Activated CD4-positive, alpha-beta T cell treated with anti-CD3 and anti-CD28 coated beads, Interleukin-2, amount 10 ng/mL, durations not matched to agents 24 days and 14 days (primary cell): ENCODE results near the gene HTT. TPM values are rescaled to one million over a fixed set of nuclear protein-coding genes. Genes with fewer than 3 reads are reported as not detected.
A peak's percentile ranks its signal among the peaks of the same experiment; 100 is the strongest.

ENCODE experiments used
- DNase-seq: peaks from one replicate; pipeline ENCODE4 v3.0.0; 2022
- H3K27ac Mint-ChIP-seq: one replicate; pipeline ENCODE4 v1.8.0; 2022; ENCODE audit warnings: mild to moderate bottlenecking, mixed read lengths
- H3K27me3 Mint-ChIP-seq: one replicate; pipeline ENCODE4 v1.8.0; 2022; ENCODE audit warnings: mixed read lengths
- H3K36me3 Mint-ChIP-seq: one replicate; pipeline ENCODE4 v1.8.0; 2022; ENCODE audit warnings: low read depth, mild to moderate bottlenecking, mixed read lengths
- H3K4me1 Mint-ChIP-seq: one replicate; pipeline ENCODE4 v1.8.0; 2021; ENCODE audit warnings: mixed read lengths
- H3K4me3 Mint-ChIP-seq: one replicate; pipeline ENCODE4 v1.8.0; 2022; ENCODE audit warnings: mild to moderate bottlenecking, moderate library complexity, mixed read lengths
- H3K9me3 Mint-ChIP-seq: one replicate; pipeline ENCODE4 v1.8.0; 2021; ENCODE audit warnings: mixed read lengths
- intact Hi-C: fragments of 100-400 bp; cut with micrococcal nuclease; formaldehyde crosslinking; loops from one replicate; pipeline ENCODE4 v1.15.1; 2023
- total RNA-seq: library from RNA; stranded (reverse); gene quantifications from 2 replicates; pipeline ENCODE4 v1.2.3, GENCODE V29; 2022

HTT gene
- total RNA-seq, 1 donor from 2014 or later: 70.6 TPM

DNA sequence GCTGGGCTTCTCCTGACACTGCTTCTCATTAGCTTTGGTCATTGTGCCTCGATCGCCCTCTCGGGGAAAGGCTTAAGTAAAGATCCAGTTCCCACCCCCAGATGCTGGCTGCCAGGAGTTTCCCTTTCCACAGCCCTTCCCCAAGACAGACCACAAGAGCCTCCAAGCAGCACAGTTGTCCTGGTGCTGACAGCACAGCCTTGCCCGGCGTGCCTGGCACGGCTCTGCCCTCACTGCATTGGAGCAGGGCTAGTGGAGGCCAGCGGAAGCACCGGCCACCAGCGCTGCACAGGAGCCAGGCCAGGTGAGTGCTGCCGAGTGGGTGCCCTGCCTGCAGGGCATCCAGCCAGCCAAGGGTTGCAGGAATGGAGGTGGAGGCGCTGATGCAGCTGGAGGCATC, 164.8 kb downstream of the HTT start:
- Mint-ChIP-seq H3K27me3 (no peaks in the 10 kb centered on the region), H3K27ac (no peak overlapping the region), H3K4me1 (peaks cover 8% of the 10 kb centered on the region), H3K4me3 (no peak overlapping the region), H3K9me3 (no peaks in the 10 kb centered on the region), H3K36me3 (peaks cover 8% of the 10 kb centered on the region)
- intact Hi-C loops: no loop called here
- DNase-seq: no peak

DNA sequence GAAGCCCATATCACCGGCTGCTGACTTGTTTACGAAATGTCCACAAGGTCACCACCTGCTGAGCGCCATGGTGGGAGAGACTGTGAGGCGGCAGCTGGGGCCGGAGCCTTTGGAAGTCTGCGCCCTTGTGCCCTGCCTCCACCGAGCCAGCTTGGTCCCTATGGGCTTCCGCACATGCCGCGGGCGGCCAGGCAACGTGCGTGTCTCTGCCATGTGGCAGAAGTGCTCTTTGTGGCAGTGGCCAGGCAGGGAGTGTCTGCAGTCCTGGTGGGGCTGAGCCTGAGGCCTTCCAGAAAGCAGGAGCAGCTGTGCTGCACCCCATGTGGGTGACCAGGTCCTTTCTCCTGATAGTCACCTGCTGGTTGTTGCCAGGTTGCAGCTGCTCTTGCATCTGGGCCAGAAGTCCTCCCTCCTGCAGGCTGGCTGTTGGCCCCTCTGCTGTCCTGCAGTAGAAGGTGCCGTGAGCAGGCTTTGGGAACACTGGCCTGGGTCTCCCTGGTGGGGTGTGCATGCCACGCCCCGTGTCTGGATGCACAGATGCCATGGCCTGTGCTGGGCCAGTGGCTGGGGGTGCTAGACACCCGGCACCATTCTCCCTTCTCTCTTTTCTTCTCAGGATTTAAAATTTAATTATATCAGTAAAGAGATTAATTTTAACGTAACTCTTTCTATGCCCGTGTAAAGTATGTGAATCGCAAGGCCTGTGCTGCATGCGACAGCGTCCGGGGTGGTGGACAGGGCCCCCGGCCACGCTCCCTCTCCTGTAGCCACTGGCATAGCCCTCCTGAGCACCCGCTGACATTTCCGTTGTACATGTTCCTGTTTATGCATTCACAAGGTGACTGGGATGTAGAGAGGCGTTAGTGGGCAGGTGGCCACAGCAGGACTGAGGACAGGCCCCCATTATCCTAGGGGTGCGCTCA, 165.8 kb downstream of the HTT start:
- no peak overlapping the region for H3K4me3 Mint-ChIP-seq

DNA sequence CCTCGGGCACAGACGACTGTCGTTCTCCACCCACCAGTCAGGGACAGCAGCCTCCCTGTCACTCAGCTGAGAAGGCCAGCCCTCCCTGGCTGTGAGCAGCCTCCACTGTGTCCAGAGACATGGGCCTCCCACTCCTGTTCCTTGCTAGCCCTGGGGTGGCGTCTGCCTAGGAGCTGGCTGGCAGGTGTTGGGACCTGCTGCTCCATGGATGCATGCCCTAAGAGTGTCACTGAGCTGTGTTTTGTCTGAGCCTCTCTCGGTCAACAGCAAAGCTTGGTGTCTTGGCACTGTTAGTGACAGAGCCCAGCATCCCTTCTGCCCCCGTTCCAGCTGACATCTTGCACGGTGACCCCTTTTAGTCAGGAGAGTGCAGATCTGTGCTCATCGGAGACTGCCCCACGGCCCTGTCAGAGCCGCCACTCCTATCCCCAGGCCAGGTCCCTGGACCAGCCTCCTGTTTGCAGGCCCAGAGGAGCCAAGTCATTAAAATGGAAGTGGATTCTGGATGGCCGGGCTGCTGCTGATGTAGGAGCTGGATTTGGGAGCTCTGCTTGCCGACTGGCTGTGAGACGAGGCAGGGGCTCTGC, 166.5 kb downstream of the HTT start:
- intact Hi-C loops: no loop called here
- Mint-ChIP-seq H3K27ac (no peak overlapping the region), H3K27me3 (no peaks in the 10 kb centered on the region), H3K36me3 (peaks cover 5% of the 10 kb centered on the region), H3K9me3 (no peaks in the 10 kb centered on the region), H3K4me3 (no peak overlapping the region), H3K4me1 (peaks cover 8% of the 10 kb centered on the region)
- DNase-seq: no peak

More for the DNA sequence above, 165.8 kb downstream of the HTT start:
- Mint-ChIP-seq H3K36me3 (peaks cover 7% of the 10 kb centered on the region), H3K27me3 (no peaks in the 10 kb centered on the region), H3K4me1 (peaks cover 8% of the 10 kb centered on the region), H3K9me3 (no peaks in the 10 kb centered on the region), H3K27ac (no peak overlapping the region)
- no peak for DNase-seq
- intact Hi-C loops: no loop called here

DNA sequence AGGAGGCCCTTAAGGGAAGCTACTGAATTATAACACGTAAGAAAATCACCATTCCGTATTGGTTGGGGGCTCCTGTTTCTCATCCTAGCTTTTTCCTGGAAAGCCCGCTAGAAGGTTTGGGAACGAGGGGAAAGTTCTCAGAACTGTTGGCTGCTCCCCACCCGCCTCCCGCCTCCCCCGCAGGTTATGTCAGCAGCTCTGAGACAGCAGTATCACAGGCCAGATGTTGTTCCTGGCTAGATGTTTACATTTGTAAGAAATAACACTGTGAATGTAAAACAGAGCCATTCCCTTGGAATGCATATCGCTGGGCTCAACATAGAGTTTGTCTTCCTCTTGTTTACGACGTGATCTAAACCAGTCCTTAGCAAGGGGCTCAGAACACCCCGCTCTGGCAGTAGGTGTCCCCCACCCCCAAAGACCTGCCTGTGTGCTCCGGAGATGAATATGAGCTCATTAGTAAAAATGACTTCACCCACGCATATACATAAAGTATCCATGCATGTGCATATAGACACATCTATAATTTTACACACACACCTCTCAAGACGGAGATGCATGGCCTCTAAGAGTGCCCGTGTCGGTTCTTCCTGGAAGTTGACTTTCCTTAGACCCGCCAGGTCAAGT, 167.5 kb downstream of the HTT start:
- intact Hi-C loops: no loop called here
- Mint-ChIP-seq H3K27me3 (no peaks in the 10 kb centered on the region), H3K4me3 (no peak overlapping the region), H3K9me3 (no peaks in the 10 kb centered on the region), H3K36me3 (peaks cover 3% of the 10 kb centered on the region), H3K4me1 (peaks cover 8% of the 10 kb centered on the region), H3K27ac (peak overlapping the region; percentile 25)
- DNase-seq: no peak

DNA sequence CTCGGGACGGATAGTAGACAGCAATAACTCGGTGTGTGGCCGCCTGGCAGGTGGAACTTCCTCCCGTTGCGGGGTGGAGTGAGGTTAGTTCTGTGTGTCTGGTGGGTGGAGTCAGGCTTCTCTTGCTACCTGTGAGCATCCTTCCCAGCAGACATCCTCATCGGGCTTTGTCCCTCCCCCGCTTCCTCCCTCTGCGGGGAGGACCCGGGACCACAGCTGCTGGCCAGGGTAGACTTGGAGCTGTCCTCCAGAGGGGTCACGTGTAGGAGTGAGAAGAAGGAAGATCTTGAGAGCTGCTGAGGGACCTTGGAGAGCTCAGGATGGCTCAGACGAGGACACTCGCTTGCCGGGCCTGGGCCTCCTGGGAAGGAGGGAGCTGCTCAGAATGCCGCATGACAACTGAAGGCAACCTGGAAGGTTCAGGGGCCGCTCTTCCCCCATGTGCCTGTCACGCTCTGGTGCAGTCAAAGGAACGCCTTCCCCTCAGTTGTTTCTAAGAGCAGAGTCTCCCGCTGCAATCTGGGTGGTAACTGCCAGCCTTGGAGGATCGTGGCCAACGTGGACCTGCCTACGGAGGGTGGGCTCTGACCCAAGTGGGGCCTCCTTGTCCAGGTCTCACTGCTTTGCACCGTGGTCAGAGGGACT, 168.8 kb downstream of the HTT start:
- intact Hi-C loops: no loop called here

DNA sequence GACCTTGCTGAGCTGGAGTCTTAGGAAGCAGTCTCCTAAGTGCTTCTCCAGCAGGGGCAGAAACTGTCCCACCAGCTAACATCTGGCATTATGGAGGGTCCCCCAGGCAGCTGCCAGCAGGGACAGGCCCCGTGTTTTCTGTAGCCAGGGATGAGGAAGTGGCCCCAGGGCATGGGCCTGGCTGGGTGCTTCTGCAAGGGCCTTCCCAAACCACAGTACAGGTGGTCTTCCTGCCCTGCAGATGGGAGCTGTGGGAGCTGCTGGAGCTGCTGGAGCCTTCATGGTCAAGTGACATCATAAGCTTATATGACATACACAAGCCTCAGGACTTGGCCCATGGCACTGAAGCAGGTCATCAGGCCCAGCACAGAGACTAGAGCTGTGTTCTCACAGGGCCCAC, 169.5 kb downstream of the HTT start:
- H3K9me3 Mint-ChIP-seq: no peaks in the 10 kb centered on the region
- intact Hi-C loops: no loop called here
- no peak overlapping the region for H3K27ac Mint-ChIP-seq
- H3K36me3 Mint-ChIP-seq: peaks cover 2% of the 10 kb centered on the region
- H3K27me3 Mint-ChIP-seq: no peaks in the 10 kb centered on the region
- no peak for DNase-seq
- H3K4me1 Mint-ChIP-seq: peaks cover 8% of the 10 kb centered on the region
- no peak overlapping the region for H3K4me3 Mint-ChIP-seq

More for the DNA sequence above, 168.8 kb downstream of the HTT start:
- H3K27me3 Mint-ChIP-seq: no peaks in the 10 kb centered on the region
- H3K9me3 Mint-ChIP-seq: no peaks in the 10 kb centered on the region
- peaks cover 3% of the 10 kb centered on the region for H3K36me3 Mint-ChIP-seq
- peak overlapping the region; percentile 21 for H3K27ac Mint-ChIP-seq
- DNase-seq: peak; percentile 73
- H3K4me1 Mint-ChIP-seq: peaks cover 8% of the 10 kb centered on the region
- H3K4me3 Mint-ChIP-seq: no peak overlapping the region

DNA sequence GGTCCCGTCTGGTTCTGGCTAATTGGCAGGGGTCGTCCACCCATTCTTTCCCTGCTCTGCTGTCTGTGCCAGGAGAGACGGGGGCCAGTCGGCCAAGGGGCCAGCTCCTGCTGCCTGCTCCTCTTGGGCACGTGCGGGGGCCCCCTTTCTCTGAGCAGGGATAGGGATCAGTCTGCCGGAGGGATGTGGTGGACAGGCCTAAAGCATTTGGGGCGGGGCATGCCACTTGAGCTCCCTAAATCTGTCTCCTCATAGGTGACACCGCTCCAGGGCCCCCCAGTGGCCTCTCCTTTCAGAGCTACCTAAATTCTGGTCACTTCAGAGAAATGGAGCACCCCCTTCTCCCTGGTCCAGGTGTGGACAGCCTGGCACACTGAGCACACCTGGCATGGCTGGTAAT, 170.3 kb downstream of the HTT start:
- Mint-ChIP-seq H3K36me3 (no peaks in the 10 kb centered on the region), H3K27me3 (no peaks in the 10 kb centered on the region), H3K4me1 (peaks cover 8% of the 10 kb centered on the region), H3K9me3 (no peaks in the 10 kb centered on the region), H3K27ac (no peak overlapping the region), H3K4me3 (no peak overlapping the region)
- no peak for DNase-seq
- intact Hi-C loops: no loop called here

DNA sequence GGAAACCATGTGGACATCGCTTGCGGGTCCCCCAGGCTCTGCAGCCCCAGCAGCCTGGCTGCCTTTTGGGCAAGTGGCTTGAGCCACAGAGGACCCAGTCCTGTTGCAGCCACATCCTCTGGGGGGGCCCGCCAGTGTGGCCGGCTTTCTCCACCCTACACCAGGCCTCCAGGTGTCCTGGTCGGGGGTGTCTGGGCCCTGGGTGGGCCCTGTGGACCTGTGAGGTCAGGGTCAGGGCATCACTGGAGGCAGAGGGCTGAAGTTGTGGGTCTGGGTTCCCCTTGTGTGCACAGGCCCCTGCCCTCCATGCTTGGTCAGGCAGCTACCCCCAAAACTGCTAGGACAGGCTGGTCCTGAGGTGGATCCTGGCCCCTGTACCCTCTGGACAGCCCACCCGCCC, 171.2 kb downstream of the HTT start:
- intact Hi-C loops: no loop called here

DNA sequence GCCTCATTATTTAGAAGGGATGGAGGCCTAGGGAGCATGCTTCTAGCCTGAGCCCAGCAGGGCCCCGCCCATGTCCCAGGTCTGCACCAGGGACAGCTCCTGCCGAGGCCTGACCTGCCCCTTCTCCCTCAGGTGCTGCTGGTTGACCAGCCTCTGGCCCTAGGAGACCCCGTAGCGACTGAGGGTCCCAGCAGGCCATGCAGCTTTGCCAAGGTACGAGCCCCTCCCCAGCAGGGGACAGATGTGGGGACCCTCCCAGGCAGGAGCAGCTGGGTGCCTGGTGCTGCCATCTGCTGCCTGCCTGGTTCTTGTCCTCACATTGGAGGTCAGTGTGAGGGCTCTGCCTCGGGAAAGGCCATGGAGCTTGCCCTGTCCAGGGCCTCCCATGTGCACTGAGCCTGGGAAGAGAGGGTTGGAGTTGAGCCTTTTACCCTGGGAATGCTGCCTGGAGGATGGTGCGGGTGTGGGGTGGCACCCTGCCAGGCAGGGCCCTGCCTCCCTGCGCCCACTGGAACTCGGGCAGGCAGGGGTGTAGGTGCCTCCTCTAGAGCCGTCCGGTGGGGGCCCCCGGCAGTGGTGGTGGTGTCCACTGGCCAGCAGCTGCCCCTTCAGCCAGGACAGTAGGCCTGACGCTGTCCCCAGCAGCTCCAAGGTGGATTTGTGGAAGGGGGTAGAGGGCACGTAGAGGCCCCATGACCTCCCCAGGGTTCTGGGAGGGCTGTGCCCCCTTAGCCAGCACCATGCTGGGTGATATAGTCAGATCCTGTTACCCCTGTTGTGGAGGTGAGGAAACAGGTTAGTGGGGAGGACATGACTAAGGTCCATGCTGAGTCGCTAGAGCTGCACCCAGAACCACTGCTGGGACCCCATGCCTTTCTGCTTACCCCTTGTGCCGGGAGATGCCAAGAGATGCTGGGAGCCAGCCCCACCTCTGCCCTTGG, 172.2 kb downstream of the HTT start:
- H3K9me3 Mint-ChIP-seq: no peaks in the 10 kb centered on the region
- no peak for DNase-seq
- no peaks in the 10 kb centered on the region for H3K27me3 Mint-ChIP-seq
- no peak overlapping the region for H3K4me3 Mint-ChIP-seq
- H3K27ac Mint-ChIP-seq: no peak overlapping the region
- H3K4me1 Mint-ChIP-seq: peaks cover 10% of the 10 kb centered on the region
- no peaks in the 10 kb centered on the region for H3K36me3 Mint-ChIP-seq
- intact Hi-C loops: no loop called here

More for the DNA sequence above, 171.2 kb downstream of the HTT start:
- Mint-ChIP-seq H3K36me3 (no peaks in the 10 kb centered on the region), H3K27me3 (no peaks in the 10 kb centered on the region), H3K4me1 (peaks cover 8% of the 10 kb centered on the region), H3K9me3 (no peaks in the 10 kb centered on the region), H3K4me3 (no peak overlapping the region), H3K27ac (no peak overlapping the region)
- no peak for DNase-seq

DNA sequence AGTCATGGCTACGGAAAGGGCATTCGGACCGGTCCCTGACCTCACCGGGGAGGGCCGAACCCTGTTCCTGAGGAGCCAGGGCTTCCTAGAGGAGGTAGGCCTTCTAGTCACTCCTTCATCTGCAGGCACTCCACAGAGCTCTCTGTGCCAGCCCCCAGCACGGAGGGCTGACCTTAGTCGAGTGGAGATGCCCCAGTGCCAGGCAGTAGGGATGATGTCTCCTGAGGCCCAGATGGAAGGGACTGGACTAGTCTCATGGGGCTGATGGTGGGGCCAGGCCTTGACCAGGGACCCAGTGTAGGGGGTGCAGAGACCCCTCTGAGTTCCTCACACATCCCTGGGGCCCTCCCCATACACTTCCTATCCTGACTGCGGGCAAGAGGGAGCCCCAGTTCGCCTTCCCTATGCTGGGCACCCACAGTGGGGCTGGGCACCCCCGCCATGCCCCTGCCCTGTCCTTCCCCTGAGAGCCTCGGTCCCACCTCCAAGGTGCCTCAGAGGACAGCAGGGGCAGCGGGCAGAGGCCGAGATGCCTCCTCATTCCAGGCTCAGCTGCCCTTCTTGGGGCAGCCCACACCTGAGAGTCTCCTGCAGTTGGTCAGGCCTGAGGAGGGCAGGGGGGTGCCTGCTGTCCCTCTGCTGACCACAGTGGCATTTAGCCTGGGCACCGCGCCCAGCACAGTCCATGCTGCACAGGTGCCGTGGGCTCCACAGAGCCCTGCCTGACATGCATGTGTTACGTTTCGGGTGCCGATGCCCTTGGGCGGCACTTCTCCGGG, 173.1 kb downstream of the HTT start:
- H3K27ac Mint-ChIP-seq: no peak overlapping the region
- H3K27me3 Mint-ChIP-seq: no peaks in the 10 kb centered on the region
- no peaks in the 10 kb centered on the region for H3K36me3 Mint-ChIP-seq
- no peaks in the 10 kb centered on the region for H3K9me3 Mint-ChIP-seq
- H3K4me3 Mint-ChIP-seq: no peak overlapping the region
- intact Hi-C loops: no loop called here
- peaks cover 7% of the 10 kb centered on the region for H3K4me1 Mint-ChIP-seq
- DNase-seq: no peak

DNA sequence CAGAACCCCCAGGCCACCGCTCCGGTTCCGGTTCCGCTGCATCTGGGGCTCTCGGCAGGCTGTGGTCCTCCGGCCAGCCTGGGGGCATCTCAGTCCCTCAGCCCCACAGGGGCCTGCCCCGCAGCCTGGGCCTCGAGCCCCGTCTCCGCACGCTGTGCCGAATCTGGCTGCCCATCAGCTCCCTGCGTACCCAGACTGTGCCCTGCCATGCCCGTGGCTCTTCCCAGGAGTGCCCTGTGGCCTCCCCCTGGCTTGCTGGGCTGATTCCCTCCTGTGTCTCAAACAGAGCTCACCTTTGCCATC, 173.6 kb downstream of the HTT start:
- Mint-ChIP-seq H3K4me1 (peaks cover 3% of the 10 kb centered on the region), H3K9me3 (no peaks in the 10 kb centered on the region), H3K27me3 (no peaks in the 10 kb centered on the region), H3K36me3 (no peaks in the 10 kb centered on the region), H3K27ac (no peak overlapping the region), H3K4me3 (no peak overlapping the region)
- no peak for DNase-seq
- intact Hi-C loops: no loop called here

DNA sequence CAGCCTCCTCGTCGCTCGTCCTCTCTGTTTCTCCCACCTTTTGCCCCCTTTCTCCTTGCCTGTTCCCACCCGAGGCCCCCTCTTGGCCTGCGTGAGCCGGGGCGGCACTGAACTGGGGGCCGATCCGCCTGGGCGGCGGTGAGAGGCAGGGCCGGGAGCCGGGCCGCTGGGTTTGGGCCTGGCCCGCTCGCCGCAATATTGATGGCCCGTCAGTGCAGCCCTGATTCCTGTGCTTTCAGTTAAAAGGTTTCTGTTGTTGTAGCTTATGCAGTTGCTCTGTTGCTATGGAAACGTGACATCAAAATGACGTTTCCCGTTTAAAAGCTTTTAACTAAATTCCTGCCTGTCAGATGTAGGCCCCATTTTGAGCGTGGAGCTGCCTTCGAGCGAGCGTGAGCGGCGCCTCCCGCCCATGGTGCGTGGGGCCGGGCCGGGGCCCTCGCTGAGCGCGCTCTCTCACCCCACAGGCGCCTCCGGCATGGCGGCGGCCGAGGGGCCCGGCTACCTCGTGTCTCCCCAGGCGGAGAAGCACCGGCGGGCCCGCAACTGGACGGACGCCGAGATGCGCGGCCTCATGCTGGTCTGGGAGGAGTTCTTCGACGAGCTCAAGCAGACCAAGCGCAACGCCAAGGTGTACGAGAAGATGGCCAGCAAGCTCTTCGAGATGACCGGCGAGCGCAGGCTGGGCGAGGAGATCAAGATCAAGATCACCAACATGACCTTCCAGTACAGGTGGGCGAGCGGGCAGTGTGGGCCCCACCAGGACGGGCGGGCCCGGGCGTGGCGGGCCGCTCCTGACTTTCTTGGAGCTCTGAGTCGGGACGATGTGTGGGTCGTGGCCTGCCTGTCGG, 174.6 kb downstream of the HTT start, which contains the start of gene MSANTD1:
MSANTD1 (plus strand) TSS at position 349 of the 851 bp plus-strand sequence; CDS start at position 413, 64 bp downstream.
- H3K36me3 Mint-ChIP-seq: no peaks in the 10 kb centered on the region
- H3K9me3 Mint-ChIP-seq: no peaks in the 10 kb centered on the region

More for the DNA sequence above, 174.6 kb downstream of the HTT start, which contains the start of gene MSANTD1:
- Mint-ChIP-seq H3K4me3 (no peak within 1 kb of the TSS), H3K4me1 (peaks cover 2% of the 10 kb centered on the region), H3K27me3 (no peaks in the 10 kb centered on the region), H3K27ac (no peak within 1 kb of the TSS)
- DNase-seq: no peak
- intact Hi-C loops: no loop called here
